HG02884 (cell line): ENCODE data around the gene SGMS2.

Source experiments
- ATAC-seq: cut with Tn5 transposase; IDR thresholded peaks from one replicate; pipeline ENCODE4 v1.9.1; 2021; ENCODE audit warnings: mild to moderate bottlenecking, moderate library complexity; ENCODE audit not compliant: unreplicated experiment

SGMS2 gene

GRCh38 chr4:107828315-107829090 lies 3.8 kb downstream of the SGMS2 start:
- ATAC-seq, result no peak

GRCh38 chr4:107831140-107831539 lies 6.4 kb downstream of the SGMS2 start:
- ATAC-seq, result no peak

GRCh38 chr4:107832275-107832807 lies 7.6 kb downstream of the SGMS2 start:
- no peak for ATAC-seq

GRCh38 chr4:107834241-107834794 lies 9.6 kb downstream of the SGMS2 start:
- no peak for ATAC-seq

GRCh38 chr4:107835406-107835805 lies 10.7 kb downstream of the SGMS2 start:
- ATAC-seq, result no peak

GRCh38 chr4:107837317-107837716 lies 12.6 kb downstream of the SGMS2 start:
- ATAC-seq, result no peak

- ATAC-seq, result no peak
These were observed 13.3 kb downstream of the SGMS2 start for GRCh38 chr4:107837776-107838618.

GRCh38 chr4:107838861-107839565 lies 14.3 kb downstream of the SGMS2 start:
- no peak for ATAC-seq

GRCh38 chr4:107843391-107843790 lies 18.7 kb downstream of the SGMS2 start:
- no peak for ATAC-seq

- ATAC-seq, result no peak
These were observed 20.9 kb downstream of the SGMS2 start for GRCh38 chr4:107845681-107846080.

GRCh38 chr4:107850438-107850837 lies 25.7 kb downstream of the SGMS2 start:
- ATAC-seq, result no peak

GRCh38 chr4:107853444-107854355 lies 29.0 kb downstream of the SGMS2 start:
- ATAC-seq, result no peak

GRCh38 chr4:107854356-107855022 lies 29.8 kb downstream of the SGMS2 start:
- ATAC-seq, result no peak

GRCh38 chr4:107855723-107856122 lies 31.0 kb downstream of the SGMS2 start:
- no peak for ATAC-seq

GRCh38 chr4:107856901-107857300 lies 32.2 kb downstream of the SGMS2 start:
- no peak for ATAC-seq

- no peak for ATAC-seq
These were observed 33.0 kb downstream of the SGMS2 start for GRCh38 chr4:107857741-107858140.

- ATAC-seq, result no peak
These were observed 33.5 kb downstream of the SGMS2 start for GRCh38 chr4:107858158-107858742.

- ATAC-seq, result no peak
These were observed 37.9 kb downstream of the SGMS2 start for GRCh38 chr4:107862658-107863057.

GRCh38 chr4:107863416-107863815 lies 38.7 kb downstream of the SGMS2 start:
- ATAC-seq, result no peak
